Measurements from ENCODE around the gene SEMA6D.

SEMA6D gene

DNA sequence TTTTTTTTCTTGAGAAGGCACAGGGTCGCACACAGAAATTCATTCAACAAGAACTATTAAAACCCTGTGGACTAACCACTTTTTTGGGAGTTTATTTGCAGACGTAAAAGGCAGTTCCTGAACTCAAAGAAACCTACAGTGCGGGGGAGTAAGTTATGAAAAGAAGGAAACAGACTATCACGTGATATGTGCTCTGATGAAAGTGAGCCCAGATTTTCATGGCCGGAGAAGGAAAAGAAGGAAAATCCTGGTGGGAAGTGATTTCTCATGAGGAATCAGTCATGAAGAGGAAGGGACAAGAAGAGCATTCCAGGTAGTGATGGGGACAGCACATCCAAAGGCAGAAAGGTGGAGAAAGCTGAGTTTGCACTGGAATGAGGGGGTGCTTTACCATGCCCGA is 26.1 kb downstream of the SEMA6D start:
- DNase-seq (ENCODE audit: low spot score): no peak

DNA sequence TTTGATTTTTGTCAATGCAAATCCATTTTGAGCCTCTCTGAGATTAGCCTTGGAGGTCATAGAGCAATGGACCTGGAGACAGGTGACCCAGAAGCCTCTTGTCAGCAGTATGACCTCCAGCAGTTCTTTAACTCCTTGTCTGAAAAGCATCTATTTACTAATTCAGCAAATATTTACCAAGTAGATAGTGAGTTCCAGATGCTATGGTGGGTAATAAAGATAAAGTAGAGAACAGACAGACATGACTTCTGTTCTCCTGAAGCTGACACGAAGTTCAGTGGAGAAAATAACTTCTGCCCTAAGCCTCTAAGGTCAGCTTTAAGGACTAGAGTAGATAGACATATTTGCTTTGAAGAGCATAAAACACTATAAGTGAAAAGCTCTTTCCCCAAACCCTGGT is 26.6 kb downstream of the SEMA6D start:
- DNase-seq (ENCODE audit: low spot score): no peak

DNA sequence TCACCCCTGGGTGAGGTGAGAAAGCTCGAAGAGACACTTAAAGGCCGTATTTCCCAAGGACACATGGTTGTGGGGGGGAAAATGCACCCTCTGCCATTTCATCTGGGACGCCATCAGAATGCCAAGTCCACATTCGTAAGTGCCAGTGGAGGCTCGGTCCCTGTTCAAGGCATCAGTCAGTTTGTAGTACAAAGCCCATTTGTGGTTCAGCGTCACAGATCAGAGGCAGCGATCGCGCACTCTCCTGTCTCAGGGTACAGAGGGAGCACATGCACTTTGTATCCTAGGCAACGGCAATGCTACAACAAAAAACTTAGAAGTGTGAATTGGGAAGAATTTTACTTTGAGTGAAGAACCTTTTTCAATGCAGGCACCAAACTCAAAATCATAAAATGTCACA is 27.2 kb downstream of the SEMA6D start:
- no peak for DNase-seq (ENCODE audit: low spot score)

- DNase-seq (ENCODE audit: low spot score): no peak
Observed at GRCh38 chr15:47744973-47745372, 27.7 kb downstream of the SEMA6D start.

- DNase-seq (ENCODE audit: low spot score): no peak
Observed at GRCh38 chr15:47746516-47746915, 29.2 kb downstream of the SEMA6D start.

DNA sequence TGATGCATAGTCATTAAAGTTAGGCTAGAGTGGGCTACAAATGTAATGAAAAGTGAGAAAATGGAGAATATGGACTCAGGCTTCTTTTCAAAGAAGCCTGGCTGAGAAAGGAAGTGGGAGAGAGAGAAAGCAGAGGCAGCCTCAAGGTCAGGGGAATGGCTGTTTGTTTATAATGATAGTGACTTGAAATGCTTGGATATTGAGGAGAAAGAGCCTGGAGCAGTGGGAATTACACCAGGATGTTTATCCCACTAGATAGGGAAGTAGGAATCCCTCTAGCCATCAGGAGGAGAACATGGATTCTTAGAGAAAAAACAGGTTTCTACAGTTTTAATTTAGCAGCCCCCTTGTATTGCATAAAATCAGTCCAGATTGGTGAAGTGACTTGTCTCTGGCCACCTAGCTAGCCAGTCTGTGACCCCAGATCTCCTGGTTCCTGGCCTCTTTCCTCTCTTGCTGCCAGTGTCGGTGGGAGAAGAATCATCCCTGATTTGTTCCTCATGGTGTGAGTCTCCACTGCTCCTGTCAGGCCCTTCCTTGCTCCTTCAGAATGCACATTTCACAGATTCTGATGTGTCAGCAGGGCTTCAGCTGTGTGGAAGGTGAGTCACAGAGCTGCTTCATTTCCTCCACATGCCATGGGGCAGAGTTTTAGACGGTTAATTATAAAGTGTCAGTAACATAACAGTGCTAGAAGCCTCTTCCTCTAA is 32.9 kb downstream of the SEMA6D start:
- peak; percentile 6 for DNase-seq (ENCODE audit: low spot score)

GRCh38 chr15:47750740-47751262 is 33.5 kb downstream of the SEMA6D start:
- no peak for DNase-seq (ENCODE audit: low spot score)

DNA sequence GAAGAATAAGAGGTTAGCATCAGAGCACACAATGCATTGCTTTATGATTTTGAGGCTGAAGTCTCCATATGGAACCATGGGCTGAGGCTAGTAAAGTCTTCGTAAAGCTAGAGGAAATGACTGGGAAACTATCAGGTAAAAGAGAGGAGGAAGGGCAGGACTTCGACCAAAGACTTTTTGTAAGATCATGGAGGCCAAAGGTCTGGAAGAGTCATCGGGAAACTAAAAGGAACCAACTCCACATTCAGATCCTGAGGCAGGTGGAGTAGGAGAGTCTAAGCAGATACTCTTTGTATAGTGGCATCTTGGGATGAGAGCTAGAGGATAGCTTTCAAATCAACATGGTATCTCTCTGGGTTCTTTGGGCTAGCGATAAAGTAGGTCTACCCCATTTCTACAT is 36.3 kb downstream of the SEMA6D start:
- DNase-seq (ENCODE audit: low spot score): no peak

GRCh38 chr15:47754312-47754711 is 37.0 kb downstream of the SEMA6D start:
- no peak for DNase-seq (ENCODE audit: low spot score)

DNA sequence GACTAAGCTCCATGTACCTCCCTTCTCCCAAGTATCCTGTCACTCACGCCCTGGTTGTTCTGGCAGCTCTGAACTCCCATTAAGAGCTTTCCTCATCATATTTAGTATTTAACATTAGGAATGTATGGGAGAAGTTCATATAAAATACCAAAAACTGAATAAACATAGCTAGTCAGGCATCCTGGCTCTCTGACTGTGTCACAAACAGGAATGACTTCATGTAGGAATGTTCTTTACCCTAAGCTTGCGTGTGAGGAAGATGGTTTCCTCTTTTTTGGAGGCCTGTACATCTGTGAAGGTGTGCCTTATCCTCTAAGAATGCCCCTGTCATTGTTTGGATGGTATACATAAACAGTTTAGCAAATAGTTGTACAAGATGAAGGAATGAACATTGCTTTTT is 38.6 kb downstream of the SEMA6D start:
- no peak for DNase-seq (ENCODE audit: low spot score)

- DNase-seq (ENCODE audit: low spot score): peak; percentile 41
Observed at GRCh38 chr15:47756872-47757271, 39.6 kb downstream of the SEMA6D start.

- no peak for DNase-seq (ENCODE audit: low spot score)
Observed at GRCh38 chr15:47757331-47757730, 40.0 kb downstream of the SEMA6D start.

DNA sequence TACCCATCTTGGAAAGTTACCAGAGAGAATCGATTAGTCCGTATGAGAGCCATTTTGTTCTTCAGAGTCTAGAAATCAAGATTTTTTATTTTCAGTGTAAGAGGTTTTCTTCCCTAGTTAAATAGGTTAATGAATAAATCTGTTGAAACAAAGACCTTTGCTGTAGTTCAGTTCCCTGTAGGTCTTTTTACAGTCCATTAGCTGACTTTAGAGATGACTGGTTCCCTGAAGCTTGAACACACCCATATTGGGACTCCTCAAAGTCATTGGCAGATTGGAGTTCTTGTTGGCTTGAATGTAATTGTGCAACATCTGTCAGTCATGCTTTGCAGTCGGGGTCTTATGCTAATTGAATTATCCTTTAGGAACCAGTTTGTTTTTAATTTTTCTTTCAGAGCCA is 45.3 kb downstream of the SEMA6D start:
- no peak for DNase-seq (ENCODE audit: low spot score)

GRCh38 chr15:47764666-47765065 is 47.4 kb downstream of the SEMA6D start:
- no peak for DNase-seq (ENCODE audit: low spot score)

DNA sequence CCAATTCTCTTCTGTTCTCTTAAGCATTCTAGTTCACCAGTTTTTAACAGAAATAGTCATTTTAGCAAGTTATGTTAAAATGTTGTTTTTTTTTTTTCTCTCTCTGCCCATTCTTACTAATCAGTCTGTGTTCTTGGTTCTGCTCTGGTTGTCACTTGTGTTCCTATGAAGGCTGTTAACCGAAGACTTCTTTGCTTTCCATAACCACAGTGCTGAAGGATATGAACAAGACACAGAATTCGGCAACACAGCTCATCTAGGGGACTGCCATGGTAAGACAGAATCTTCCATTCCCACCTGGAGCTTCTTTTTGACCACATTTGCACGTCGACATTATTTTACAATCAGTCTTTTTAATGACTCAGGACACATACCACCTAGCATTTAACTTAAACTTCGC is 49.1 kb downstream of the SEMA6D start:
- DNase-seq (ENCODE audit: low spot score): no peak

- DNase-seq (ENCODE audit: low spot score): no peak
Observed at GRCh38 chr15:47767035-47767434, 49.7 kb downstream of the SEMA6D start.

DNA sequence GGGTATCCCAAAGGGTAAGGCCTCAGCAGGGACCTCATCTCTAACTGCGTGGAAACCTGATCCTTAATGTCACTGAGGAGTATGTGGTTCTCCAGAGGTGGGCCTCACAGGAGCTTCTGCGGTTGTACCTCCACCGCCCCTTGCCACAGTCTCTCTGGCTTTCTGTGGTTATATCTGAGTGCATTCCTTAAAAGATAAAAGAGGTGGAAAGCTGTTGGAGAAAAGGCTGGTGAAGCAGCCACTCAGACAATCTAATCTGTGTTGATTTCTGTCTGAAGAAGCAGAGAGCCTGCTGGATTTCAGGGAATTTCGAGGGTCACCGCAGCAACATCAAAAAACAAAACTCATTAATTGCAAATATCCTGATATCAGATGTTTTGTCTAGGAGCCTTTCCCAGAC is 51.4 kb downstream of the SEMA6D start:
- no peak for DNase-seq (ENCODE audit: low spot score)

- no peak for DNase-seq (ENCODE audit: low spot score)
Observed at GRCh38 chr15:47769166-47769565, 51.9 kb downstream of the SEMA6D start.

GRCh38 chr15:47773143-47773542 is 55.8 kb downstream of the SEMA6D start:
- no peak for DNase-seq (ENCODE audit: low spot score)

DNA sequence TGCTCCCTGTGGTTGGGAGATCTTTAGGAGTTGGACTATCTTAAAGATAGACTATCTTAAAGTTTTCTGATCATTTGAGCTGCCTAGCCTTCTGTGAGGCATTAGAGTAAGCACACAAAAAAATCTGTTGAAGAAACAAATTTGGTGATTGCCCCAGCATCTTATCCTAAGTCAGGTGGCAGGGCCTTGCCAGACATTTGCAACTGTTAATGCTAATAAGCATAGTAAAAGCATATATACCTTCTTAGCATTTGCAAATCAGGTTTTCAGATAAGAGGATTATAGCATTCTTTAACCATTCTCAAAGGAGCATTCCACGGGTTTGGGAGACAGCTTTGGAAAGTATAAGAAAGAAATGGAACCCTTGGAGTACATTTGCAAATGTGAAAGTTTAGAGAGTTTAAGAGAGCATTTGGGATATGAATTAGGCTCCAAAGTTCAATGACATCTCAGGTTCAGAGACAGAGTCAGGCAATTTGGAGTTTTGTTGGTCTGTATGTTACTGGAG is 61.0 kb downstream of the SEMA6D start:
- no peak for DNase-seq (ENCODE audit: low spot score)

- DNase-seq (ENCODE audit: low spot score): no peak
Observed at GRCh38 chr15:47780971-47781370, 63.7 kb downstream of the SEMA6D start.

DNA sequence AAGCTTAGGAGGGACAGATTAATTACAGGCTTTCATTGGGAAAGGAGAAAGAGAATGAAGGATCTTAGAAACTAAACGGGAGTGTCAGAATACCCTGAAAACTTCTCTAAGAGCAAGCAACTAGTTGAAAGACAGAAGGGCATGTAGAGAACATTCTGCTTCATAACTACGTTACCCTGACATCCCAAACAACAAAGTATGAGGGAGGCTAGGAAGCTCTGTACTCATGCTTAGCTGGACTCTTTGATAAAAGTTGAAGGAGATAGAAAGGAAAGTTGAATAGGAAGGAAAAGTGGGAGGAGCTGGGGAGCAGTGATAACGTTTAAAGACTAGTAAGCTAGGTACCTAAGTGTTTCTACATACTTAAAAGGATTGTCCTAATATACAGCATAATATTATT is 64.2 kb downstream of the SEMA6D start:
- no peak for DNase-seq (ENCODE audit: low spot score)

DNA sequence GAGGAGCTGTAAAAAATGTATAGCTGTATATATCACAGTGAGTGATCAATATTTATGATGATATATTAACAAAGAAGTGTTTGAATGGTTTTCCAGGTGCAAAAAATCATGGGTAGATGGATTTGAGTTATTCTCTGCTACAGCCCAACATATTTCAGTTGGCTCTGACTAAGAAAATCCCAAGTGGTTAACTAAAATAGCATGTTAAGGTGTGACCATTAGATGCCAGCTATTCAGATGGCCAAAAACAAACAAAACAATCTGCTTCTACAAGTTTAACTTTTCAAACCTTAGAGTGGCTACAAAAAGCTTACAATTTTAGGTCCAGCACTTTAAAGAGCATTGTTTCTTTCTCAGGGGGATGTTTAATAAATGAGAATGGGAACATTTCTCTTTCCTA is 67.5 kb downstream of the SEMA6D start:
- DNase-seq (ENCODE audit: low spot score): no peak

GRCh38 chr15:47786371-47786770 is 69.1 kb downstream of the SEMA6D start:
- no peak for DNase-seq (ENCODE audit: low spot score)
